Anterior cingulate cortex (tissue), 58 donors: ENCODE measurements around the gene CHRDL1.
"Not testable (repeated sequence)": the region's sequence is repeated elsewhere in the genome, so short reads cannot be mapped to it uniquely, and the experiment has no call there.

Source experiments
- DNase-seq, 58 donors: peaks; one replicate each; lab custom pipeline; 2025; lab: John Stamatoyannopoulos, UW

CHRDL1 gene

GRCh38 chrX:110667706-110668105 is 127.9 kb downstream of the CHRDL1 start:
- no peak for DNase-seq

GRCh38 chrX:110665223-110666002 is 130.2 kb downstream of the CHRDL1 start:
- peak in 23 of 58 donors; percentile 0 to 27 (median 0) for DNase-seq

- no peak for DNase-seq
Measured at GRCh38 chrX:110657073-110657472, 138.5 kb downstream of the CHRDL1 start.

GRCh38 chrX:110654280-110654679 is 141.3 kb downstream of the CHRDL1 start:
- DNase-seq: not testable (repeated sequence)

- no peak for DNase-seq
Measured at GRCh38 chrX:110646386-110646785, 149.2 kb downstream of the CHRDL1 start.
